GM12878 (cell line): ENCODE results near the gene INO80B. TPM values are rescaled to one million over a fixed set of nuclear protein-coding genes. Genes with fewer than 3 reads are reported as not detected.

Experiments
- ATAC-seq: fragments of 200-7000 bp; cut with Tn5 transposase; 3 replicates; pipeline ENCODE4 v1.9.1; 2020; ENCODE audit warnings: mild to moderate bottlenecking, moderate library complexity
- BruUV-seq: library from RNA; stranded (reverse); fragments of 400-500 nt; replicated peaks from 2 replicates; lab custom pipeline; 2021; lab: Mats Ljungman, UMichigan
- CTCF ChIA-PET: fragments of 300-600 bp; sonication (Branson Sonifier 250); formaldehyde crosslinking; extraction: SDS; loops from one replicate; lab custom pipeline; 2021; ENCODE audit warnings: inconsistent platforms; lab: Yijun Ruan, JAX
- POLR2A ChIA-PET: fragments of 350-600 bp; formaldehyde crosslinking; extraction: SDS; loops from one replicate; lab custom pipeline; 2021; ENCODE audit warnings: inconsistent platforms; lab: Charles Lee
- RAD21 ChIA-PET: fragments of 300-600 bp; sonication (Branson Sonifier 250); formaldehyde crosslinking; loops from one replicate; lab custom pipeline; 2023; ENCODE audit warnings: antibody characterized with exemption; ENCODE audit not compliant: unreplicated experiment; lab: Charles Lee
- SMC1A ChIA-PET: fragments of 300-600 bp; sonication (Branson Sonifier 250); formaldehyde crosslinking; loops from one replicate; lab custom pipeline; 2023; ENCODE audit not compliant: unreplicated experiment, uncharacterized antibody; lab: Charles Lee
- DNase-seq: peaks from one replicate; pipeline ENCODE4 v3.0.0-alpha.2; 2011; ENCODE audit warnings: low read depth, low spot score
- FAIRE-seq: peaks from 3 replicates; lab custom pipeline; 2011; peaks lifted over from hg19 to GRCh38; lab: Jason Lieb, UNC
- H2AFZ ChIP-seq: 2 replicates; pipeline ENCODE4 v1.6.0; 2011; ENCODE audit warnings: low read depth, low read length, control low read depth; ENCODE audit not compliant: control insufficient read depth
- H3K27ac ChIP-seq: 2 replicates; pipeline ENCODE4 v1.5.1; 2011; ENCODE audit warnings: control low read depth; ENCODE audit not compliant: control insufficient read depth, insufficient read depth
- H3K27me3 ChIP-seq, 2 experiments: replicated peaks in 1 of 2; 2 replicates each; pipeline versions ENCODE4 v1.6.0 to v1.6.1; 2011; ENCODE audit warnings: low read length in 1 of 2; ENCODE audit not compliant: control insufficient read depth in 2 of 2, insufficient read depth in 2 of 2
- H3K36me3 ChIP-seq, 2 experiments: 2 replicates each; pipeline ENCODE4 v1.5.1; 2011; ENCODE audit warnings: low read length in 1 of 2; ENCODE audit not compliant: control insufficient read depth in 2 of 2, insufficient read depth in 2 of 2
- H3K4me1 ChIP-seq: 2 replicates; pipeline ENCODE4 v1.6.1; 2011; ENCODE audit warnings: mild to moderate bottlenecking, low read length, moderate library complexity, mixed read lengths; ENCODE audit not compliant: control insufficient read depth, insufficient read depth
- H3K4me2 ChIP-seq: 2 replicates; pipeline ENCODE4 v1.6.0; 2011; ENCODE audit warnings: control low read depth; ENCODE audit not compliant: control insufficient read depth, insufficient read depth
- H3K4me3 ChIP-seq: fragments of 200-600 bp; sonication (generic); 2 replicates; pipeline ENCODE4 v1.5.1; 2016
- H3K79me2 ChIP-seq: 2 replicates; pipeline ENCODE4 v1.6.0; 2011; ENCODE audit warnings: low read length; ENCODE audit not compliant: control insufficient read depth, insufficient read depth
- H3K9ac ChIP-seq: 2 replicates; pipeline ENCODE4 v1.8.0; 2011; ENCODE audit warnings: low read length, control low read depth, mixed read lengths; ENCODE audit not compliant: control insufficient read depth, insufficient read depth
- H3K9me3 ChIP-seq: replicated peaks from 3 replicates; pipeline ENCODE4 v1.5.1; 2011; ENCODE audit warnings: mild to moderate bottlenecking, low read length; ENCODE audit not compliant: control insufficient read depth, insufficient read depth
- H4K20me1 ChIP-seq: 2 replicates; pipeline ENCODE4 v1.6.0; 2011; ENCODE audit not compliant: control insufficient read depth, insufficient read depth
- BHLHE40 ChIP-seq, 2 experiments: fragments of 450-650 bp in 1 of 2; IDR thresholded peaks; 2 replicates each; pipeline ENCODE4 v1.6.1; 2011 to 2017; ENCODE audit warnings: low read depth in 2 of 2, borderline replicate concordance in 1 of 2, improper control_type of control experiment in 1 of 2, low read length in 1 of 2, mild to moderate bottlenecking in 1 of 2
- CHD2 ChIP-seq: IDR thresholded peaks from 2 replicates; pipeline ENCODE4 v1.6.1; 2011; ENCODE audit warnings: low read depth, low read length, improper control_type of control experiment, borderline replicate concordance
- ETV6 ChIP-seq, 2 experiments: fragments of 450-650 bp in 1 of 2; IDR thresholded peaks in 1 of 2; conservative IDR thresholded peaks in 1 of 2; 2 replicates each; pipeline ENCODE4 v1.6.1; 2014; ENCODE audit warnings: antibody characterized with exemption in 1 of 2, borderline replicate concordance in 1 of 2, low read depth in 1 of 2, mild to moderate bottlenecking in 1 of 2, moderate library complexity in 1 of 2
- RCOR1 ChIP-seq: conservative IDR thresholded peaks from 2 replicates; pipeline ENCODE4 v1.6.1; 2012; ENCODE audit warnings: low read depth, low read length, improper control_type of control experiment
- RFX5 ChIP-seq: IDR thresholded peaks from 2 replicates; pipeline ENCODE4 v1.6.1; 2011; ENCODE audit warnings: low read depth, low read length, improper control_type of control experiment
- RUNX3 ChIP-seq: IDR thresholded peaks from 2 replicates; pipeline ENCODE4 v1.6.1; 2012; ENCODE audit warnings: low read length, inconsistent platforms
- SMAD5 ChIP-seq: IDR thresholded peaks from 2 replicates; pipeline ENCODE4 v1.6.1; 2016; ENCODE audit warnings: antibody characterized with exemption, low read depth
- YBX1 ChIP-seq: fragments of 450-650 bp; IDR thresholded peaks from 2 replicates; pipeline ENCODE4 v1.6.1; 2016; ENCODE audit warnings: antibody characterized with exemption
- ZNF622 ChIP-seq: fragments of 450-650 bp; IDR thresholded peaks from 2 replicates; pipeline ENCODE4 v1.6.1; 2017; ENCODE audit warnings: mild to moderate bottlenecking, inconsistent platforms
- WGBS: methylation state at CpG from one replicate; pipeline ENCODE4 v1.1.6; 2016; ENCODE audit warnings: low lambda C conversion rate; ENCODE audit not compliant: insufficient replicate concordance, insufficient coverage; ENCODE audit errors: missing lambda C conversion rate; 5-methylcytosine and 5-hydroxymethylcytosine counted together
- in situ Hi-C: fragments of 300-500 bp; cut with MboI; formaldehyde crosslinking; loops from 9 replicates; pipeline ENCODE4 v1.14.3; 2018; ENCODE audit warnings: mixed read lengths
- intact Hi-C: fragments of 100-400 bp; cut with micrococcal nuclease; formaldehyde crosslinking; loops from one replicate; pipeline ENCODE4 v1.14.2; 2022; ENCODE audit not compliant: unreplicated experiment
- polyA plus RNA-seq, 11 experiments: library from polyadenylated mRNA; depleted of rRNA in 4 of 11; unstranded in 6 of 11; stranded (reverse) in 5 of 11; fragments of >200 nt; fragmentation: Nextera tagmentation in 4 of 11; fragmentation: Illumina TruSeq in 1 of 11; extraction: Ambion mirVana in 4 of 11; extraction: Trizol in 1 of 11; gene quantifications; 1 replicate in 1 of 11; 2 replicates in 10 of 11; pipeline versions ENCODE4 v1.2.1 to v1.2.3, GENCODE V29; 2011 to 2016; ENCODE audit warnings: inconsistent platforms in 2 of 11, missing spikeins in 2 of 11, low read depth in 1 of 11
- total RNA-seq, 4 experiments: library from RNA; depleted of rRNA in 3 of 4; stranded (reverse); fragments of >200 nt in 3 of 4; fragmentation: Illumina TruSeq in 1 of 4; extraction: Trizol in 1 of 4; gene quantifications; 2 replicates each; pipeline versions ENCODE4 v1.2.1 to v1.2.3, GENCODE V29; 2013 to 2021
- TF ChIP-seq, protein P1 (sequence below): fragments of 450-650 bp; IDR thresholded peaks from 2 replicates; pipeline ENCODE4 v1.6.1; 2016; ENCODE audit warnings: mild to moderate bottlenecking
- TF ChIP-seq, protein P2 (sequence below): fragments of 450-650 bp; IDR thresholded peaks from 2 replicates; pipeline ENCODE4 v1.6.1; 2017; ENCODE audit warnings: mild to moderate bottlenecking, moderate library complexity

Gene INO80B
- total and polyA plus RNA-seq, 10 of the 15 experiments (the other 5 are each of a cell fraction or from before 2014, with no cell fraction given) = 1.3 to 26.7 (median 11.1) TPM

GRCh38 chr2:74462786-74463105 lies 7.9 kb downstream of the INO80B start:
- Histone ChIP-seq H3K4me3 (no peak overlapping the region), H3K27ac (no peak overlapping the region), H2AFZ (no peak overlapping the region), H3K9me3 (no peaks in the 10 kb centered on the region), H4K20me1 (no peaks in the 10 kb centered on the region), H3K4me2 (no peak overlapping the region), H3K36me3 (peaks cover 2 to 4% of the 10 kb centered on the region in 2 experiments; a peak in 3 of 4 replicates), H3K27me3 (no peaks in the 10 kb centered on the region), H3K4me1 (peaks cover 7% of the 10 kb centered on the region), H3K9ac (no peak overlapping the region), H3K79me2 (peaks cover 29% of the 10 kb centered on the region)
- FAIRE-seq (no peak), DNase-seq (no peak), ATAC-seq (no peak)
- no TSS peak for BruUV-seq
- POLR2A ChIA-PET = interaction anchor here (1.0 kb wide), 1 partner anchor 10 kb away, joined by 3 read pairs; the partner anchor contains the start of gene MRPL53
- TF ChIP-seq, protein P1, sequence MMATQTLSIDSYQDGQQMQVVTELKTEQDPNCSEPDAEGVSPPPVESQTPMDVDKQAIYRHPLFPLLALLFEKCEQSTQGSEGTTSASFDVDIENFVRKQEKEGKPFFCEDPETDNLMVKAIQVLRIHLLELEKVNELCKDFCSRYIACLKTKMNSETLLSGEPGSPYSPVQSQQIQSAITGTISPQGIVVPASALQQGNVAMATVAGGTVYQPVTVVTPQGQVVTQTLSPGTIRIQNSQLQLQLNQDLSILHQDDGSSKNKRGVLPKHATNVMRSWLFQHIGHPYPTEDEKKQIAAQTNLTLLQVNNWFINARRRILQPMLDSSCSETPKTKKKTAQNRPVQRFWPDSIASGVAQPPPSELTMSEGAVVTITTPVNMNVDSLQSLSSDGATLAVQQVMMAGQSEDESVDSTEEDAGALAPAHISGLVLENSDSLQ = no peak
- TF ChIP-seq, protein P2, sequence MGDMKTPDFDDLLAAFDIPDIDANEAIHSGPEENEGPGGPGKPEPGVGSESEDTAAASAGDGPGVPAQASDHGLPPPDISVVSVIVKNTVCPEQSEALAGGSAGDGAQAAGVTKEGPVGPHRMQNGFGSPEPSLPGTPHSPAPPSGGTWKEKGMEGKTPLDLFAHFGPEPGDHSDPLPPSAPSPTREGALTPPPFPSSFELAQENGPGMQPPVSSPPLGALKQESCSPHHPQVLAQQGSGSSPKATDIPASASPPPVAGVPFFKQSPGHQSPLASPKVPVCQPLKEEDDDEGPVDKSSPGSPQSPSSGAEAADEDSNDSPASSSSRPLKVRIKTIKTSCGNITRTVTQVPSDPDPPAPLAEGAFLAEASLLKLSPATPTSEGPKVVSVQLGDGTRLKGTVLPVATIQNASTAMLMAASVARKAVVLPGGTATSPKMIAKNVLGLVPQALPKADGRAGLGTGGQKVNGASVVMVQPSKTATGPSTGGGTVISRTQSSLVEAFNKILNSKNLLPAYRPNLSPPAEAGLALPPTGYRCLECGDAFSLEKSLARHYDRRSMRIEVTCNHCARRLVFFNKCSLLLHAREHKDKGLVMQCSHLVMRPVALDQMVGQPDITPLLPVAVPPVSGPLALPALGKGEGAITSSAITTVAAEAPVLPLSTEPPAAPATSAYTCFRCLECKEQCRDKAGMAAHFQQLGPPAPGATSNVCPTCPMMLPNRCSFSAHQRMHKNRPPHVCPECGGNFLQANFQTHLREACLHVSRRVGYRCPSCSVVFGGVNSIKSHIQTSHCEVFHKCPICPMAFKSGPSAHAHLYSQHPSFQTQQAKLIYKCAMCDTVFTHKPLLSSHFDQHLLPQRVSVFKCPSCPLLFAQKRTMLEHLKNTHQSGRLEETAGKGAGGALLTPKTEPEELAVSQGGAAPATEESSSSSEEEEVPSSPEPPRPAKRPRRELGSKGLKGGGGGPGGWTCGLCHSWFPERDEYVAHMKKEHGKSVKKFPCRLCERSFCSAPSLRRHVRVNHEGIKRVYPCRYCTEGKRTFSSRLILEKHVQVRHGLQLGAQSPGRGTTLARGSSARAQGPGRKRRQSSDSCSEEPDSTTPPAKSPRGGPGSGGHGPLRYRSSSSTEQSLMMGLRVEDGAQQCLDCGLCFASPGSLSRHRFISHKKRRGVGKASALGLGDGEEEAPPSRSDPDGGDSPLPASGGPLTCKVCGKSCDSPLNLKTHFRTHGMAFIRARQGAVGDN = no peak
- TF ChIP-seq YBX1 (no peak), ETV6 (conservative IDR thresholded peaks at IDR 0.05 in 1 of 2, IDR thresholded peaks at IDR 0.05 in 1 of 2; ENCODE audit: borderline replicate concordance in 1 of 2, low read depth in 1 of 2) (no peak), SMAD5 (no peak), ZNF622 (no peak), BHLHE40 (IDR thresholded peaks at IDR 0.05; ENCODE audit: borderline replicate concordance in 1 of 2, low read depth in 2 of 2, low read length in 1 of 2) (no peak), RFX5 (no peak), RUNX3 (no peak), CHD2 (no peak), RCOR1 (no peak)
- SMC1A ChIA-PET = no interaction called here
- in situ Hi-C loops = no loop called here
- CTCF ChIA-PET = interaction anchor here (1.0 kb wide), 1 partner anchor 69 kb away, joined by 3 read pairs; no protein-coding TSS in a partner anchor
- RAD21 ChIA-PET = no interaction called here
- intact Hi-C loops = no loop called here
- WGBS = 16% methylated on average over 4 of the region's 4 CpGs
